Stomach (tissue), 9 donors: Measurements from ENCODE around the gene MAN1B1. TPM values are rescaled to one million over a fixed set of nuclear protein-coding genes. Genes with fewer than 3 reads are reported as not detected.

Source experiments
- DNase-seq, 2 donors: peaks; one replicate each; pipeline versions ENCODE4 v3.0.0 to v3.0.0-alpha.2; 2013 to 2019
- H3K27ac ChIP-seq, 5 donors: fragments of 200-600 bp in 4 of 5; sonication (generic) in 4 of 5; one replicate each; pipeline ENCODE4 v1.5.1; 2013 to 2019; ENCODE audit warnings: mild to moderate bottlenecking in 1 of 5, moderate library complexity in 1 of 5
- H3K27me3 ChIP-seq, 3 donors: fragments of 200-600 bp; sonication (generic); one replicate each; pipeline ENCODE4 v1.5.1; 2017 to 2019; ENCODE audit warnings: mixed run types in 1 of 3
- H3K36me3 ChIP-seq, 4 donors: fragments of 200-600 bp; sonication (generic); 1 replicate in 3 of 4; 2 replicates in 1 of 4; pipeline ENCODE4 v1.5.1; 2016 to 2019
- H3K4me1 ChIP-seq, 4 donors: fragments of 200-600 bp; sonication (generic); one replicate each; pipeline ENCODE4 v1.5.1; 2016 to 2019
- H3K4me3 ChIP-seq, 4 donors: fragments of 200-600 bp; sonication (generic) in 3 of 4; one replicate each; pipeline ENCODE4 v1.5.1; 2016 to 2019; ENCODE audit warnings: mild to moderate bottlenecking in 1 of 4
- H3K9me3 ChIP-seq, 4 donors: fragments of 200-600 bp; sonication (generic); one replicate each; pipeline ENCODE4 v1.5.1; 2016 to 2019
- EP300 ChIP-seq: sonication (generic); formaldehyde crosslinking; IDR thresholded peaks from one replicate; pipeline ENCODE4 v1.6.1; 2017; ENCODE audit warnings: antibody characterized with exemption
- POLR2A ChIP-seq, 4 donors: fragments of 450-650 bp; IDR thresholded peaks; one replicate each; pipeline ENCODE4 v1.6.1; 2016; ENCODE audit warnings: antibody characterized with exemption in 4 of 4, control low read depth in 2 of 4, mild to moderate bottlenecking in 1 of 4, moderate library complexity in 1 of 4
- POLR2AphosphoS5 ChIP-seq, 3 donors: sonication (generic); formaldehyde crosslinking; IDR thresholded peaks; one replicate each; pipeline ENCODE4 v1.6.1; 2016; ENCODE audit warnings: antibody characterized with exemption in 3 of 3
- WGBS, 5 donors: extraction: QIAGEN DNeasy Blood & Tissue Kit in 3 of 5; methylation state at CpG; one replicate each; pipeline versions ENCODE4 v1.1.5 to v1.1.7; 2013 to 2018; 5-methylcytosine and 5-hydroxymethylcytosine counted together
- intact Hi-C: fragments of 100-400 bp; cut with DNase I; formaldehyde crosslinking; loops from one replicate; pipeline ENCODE4 v1.15.1; 2023; ENCODE audit warnings: low total_unique reads
- polyA plus RNA-seq, 3 donors: library from polyadenylated mRNA; stranded (reverse); fragments of 200-250 nt; gene quantifications; one replicate each; pipeline ENCODE4 v1.2.3, GENCODE V29; 2013
- total RNA-seq, 5 donors: library from RNA; depleted of rRNA; stranded (reverse); fragments of >200 nt; gene quantifications; one replicate each; pipeline versions ENCODE4 v1.1.0 to v1.2.3, GENCODE V29; 2014 to 2016
- TF ChIP-seq, protein P1 (sequence below), 7 experiments: fragments of 450-650 bp in 4 of 7; fragments of 200-600 bp in 3 of 7; sonication (generic) in 3 of 7; IDR thresholded peaks; one replicate each; pipeline ENCODE4 v1.5.1; 2016 to 2019; ENCODE audit warnings: antibody characterized with exemption in 7 of 7, control low read depth in 2 of 7, mild to moderate bottlenecking in 1 of 7
- donor health status: healthy with polysubstance abuse.
- donor health status: Bipolar disorder and iron deficiency.
- donor health status: healthy.

Gene MAN1B1
- total and polyA plus RNA-seq, 8 donors: 4.7 to 167 (median 39.8) TPM

DNA sequence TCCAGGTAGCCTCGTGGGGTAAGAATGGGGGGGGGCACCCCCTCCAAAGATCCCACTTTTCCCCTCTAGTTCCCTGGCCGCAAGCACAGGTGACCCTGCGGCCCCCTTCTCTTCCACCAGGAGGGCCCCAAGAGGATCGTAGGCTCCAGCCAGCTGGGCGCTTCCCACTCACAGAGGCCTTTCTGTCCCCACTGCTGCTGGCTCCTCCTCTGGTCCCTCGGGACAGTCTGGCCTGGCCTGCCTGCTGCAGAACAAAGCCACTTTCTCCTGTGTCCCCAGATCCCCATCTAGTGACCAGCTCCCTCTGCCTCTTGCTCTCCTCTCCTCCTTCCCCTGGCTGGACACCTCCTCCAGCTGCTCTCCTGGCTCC, 15.9 kb upstream of the MAN1B1 start:
- DNase-seq: no peak
- TF ChIP-seq POLR2AphosphoS5 (IDR thresholded peaks at IDR 0.05): no peak
- no peak for TF ChIP-seq POLR2A (IDR thresholded peaks at IDR 0.05)
- TF ChIP-seq EP300: no peak
- TF ChIP-seq, protein P1, sequence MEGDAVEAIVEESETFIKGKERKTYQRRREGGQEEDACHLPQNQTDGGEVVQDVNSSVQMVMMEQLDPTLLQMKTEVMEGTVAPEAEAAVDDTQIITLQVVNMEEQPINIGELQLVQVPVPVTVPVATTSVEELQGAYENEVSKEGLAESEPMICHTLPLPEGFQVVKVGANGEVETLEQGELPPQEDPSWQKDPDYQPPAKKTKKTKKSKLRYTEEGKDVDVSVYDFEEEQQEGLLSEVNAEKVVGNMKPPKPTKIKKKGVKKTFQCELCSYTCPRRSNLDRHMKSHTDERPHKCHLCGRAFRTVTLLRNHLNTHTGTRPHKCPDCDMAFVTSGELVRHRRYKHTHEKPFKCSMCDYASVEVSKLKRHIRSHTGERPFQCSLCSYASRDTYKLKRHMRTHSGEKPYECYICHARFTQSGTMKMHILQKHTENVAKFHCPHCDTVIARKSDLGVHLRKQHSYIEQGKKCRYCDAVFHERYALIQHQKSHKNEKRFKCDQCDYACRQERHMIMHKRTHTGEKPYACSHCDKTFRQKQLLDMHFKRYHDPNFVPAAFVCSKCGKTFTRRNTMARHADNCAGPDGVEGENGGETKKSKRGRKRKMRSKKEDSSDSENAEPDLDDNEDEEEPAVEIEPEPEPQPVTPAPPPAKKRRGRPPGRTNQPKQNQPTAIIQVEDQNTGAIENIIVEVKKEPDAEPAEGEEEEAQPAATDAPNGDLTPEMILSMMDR (IDR thresholded peaks at IDR 0.05): no peak
- intact Hi-C loops: no loop called here
- peak overlapping the region; percentile 46 to 53 (median 48) for H3K4me3 ChIP-seq
- H3K27me3 ChIP-seq: peaks cover 0 to 25% (median 11%) of the 10 kb centered on the region in 3 donors
- H3K4me1 ChIP-seq: peaks cover 21 to 54% (median 30%) of the 10 kb centered on the region in 4 donors
- peak overlapping the region; percentile 79 to 84 (median 82) for H3K27ac ChIP-seq
- H3K36me3 ChIP-seq: no peaks in the 10 kb centered on the region
- 11 to 28% (median 13%) methylated on average over 4 to 6 of the region's 6 CpGs for WGBS, 5 donors
- no peaks in the 10 kb centered on the region for H3K9me3 ChIP-seq

DNA sequence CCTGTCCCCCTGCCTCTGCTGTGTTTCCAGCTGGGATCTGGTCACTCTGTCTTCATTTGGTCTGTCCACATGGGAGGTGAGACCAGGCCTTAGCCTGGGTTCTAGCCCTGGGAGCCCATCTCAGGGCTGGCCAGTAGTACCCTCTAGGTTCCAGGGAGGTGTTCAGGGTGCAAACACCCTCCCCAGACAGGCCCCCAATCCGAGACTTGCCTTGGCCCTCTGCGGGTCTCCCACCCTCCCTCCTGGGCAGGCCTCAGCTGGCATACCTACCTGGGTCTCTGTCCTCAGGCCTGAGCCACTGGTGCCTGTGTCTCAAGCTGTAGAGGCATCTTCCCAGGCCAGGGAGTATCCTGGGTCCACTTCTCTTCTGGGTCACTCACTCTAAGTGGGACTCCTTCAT, 15.5 kb upstream of the MAN1B1 start:
- no peaks in the 10 kb centered on the region for H3K36me3 ChIP-seq
- H3K4me3 ChIP-seq: peak overlapping the region in 3 of 4 donors; percentile 46 to 53 (median 48)
- intact Hi-C loops: no loop called here
- H3K4me1 ChIP-seq: peaks cover 21 to 51% (median 28%) of the 10 kb centered on the region in 4 donors
- WGBS, 5 donors: 64 to 89% (median 75%) methylated on average over 1 to 2 of the region's 2 CpGs
- DNase-seq: no peak
- no peaks in the 10 kb centered on the region for H3K9me3 ChIP-seq
- TF ChIP-seq POLR2AphosphoS5 (IDR thresholded peaks at IDR 0.05) (no peak), EP300 (no peak)
- H3K27ac ChIP-seq: peak overlapping the region; percentile 79 to 84 (median 82)
- H3K27me3 ChIP-seq: peaks cover 0 to 28% (median 11%) of the 10 kb centered on the region in 3 donors

DNA sequence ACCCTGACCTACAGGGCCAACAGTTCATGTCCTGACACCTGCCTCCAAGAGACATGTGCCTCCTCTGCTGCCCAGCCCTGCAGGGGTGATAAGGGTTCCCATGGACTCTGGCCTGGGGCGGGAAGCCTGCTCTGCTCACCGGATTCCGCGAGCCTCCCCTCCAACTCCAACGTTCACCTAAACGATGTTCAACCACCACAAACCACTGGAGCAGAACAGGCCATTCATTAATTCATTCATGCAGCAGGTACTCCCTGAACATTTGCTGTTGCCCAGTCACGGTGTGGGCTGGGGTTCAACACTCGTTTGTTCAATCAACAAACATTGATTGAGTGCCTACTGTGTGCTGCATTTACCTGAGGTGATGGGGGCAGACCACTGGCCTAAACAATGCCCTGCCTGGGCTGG, 12.8 kb upstream of the MAN1B1 start:
- no peaks in the 10 kb centered on the region for H3K9me3 ChIP-seq
- DNase-seq: peak in 1 of 2 donors; percentile 31
- intact Hi-C loops: no loop called here
- peaks cover 35 to 53% (median 42%) of the 10 kb centered on the region in 4 donors for H3K4me1 ChIP-seq
- H3K36me3 ChIP-seq: peaks cover 0 to 5% (median 3%) of the 10 kb centered on the region in 4 donors
- H3K27me3 ChIP-seq: peaks cover 0 to 40% (median 8%) of the 10 kb centered on the region in 3 donors
- WGBS, 5 donors: 72 to 81% (median 78%) methylated on average over 8 of the region's 8 CpGs
- TF ChIP-seq EP300 (no peak), POLR2A (IDR thresholded peaks at IDR 0.05) (no peak), POLR2AphosphoS5 (IDR thresholded peaks at IDR 0.05) (no peak)
- TF ChIP-seq, protein P1 (IDR thresholded peaks at IDR 0.05): no peak
- no peak overlapping the region for H3K27ac ChIP-seq
- H3K4me3 ChIP-seq: no peak overlapping the region

DNA sequence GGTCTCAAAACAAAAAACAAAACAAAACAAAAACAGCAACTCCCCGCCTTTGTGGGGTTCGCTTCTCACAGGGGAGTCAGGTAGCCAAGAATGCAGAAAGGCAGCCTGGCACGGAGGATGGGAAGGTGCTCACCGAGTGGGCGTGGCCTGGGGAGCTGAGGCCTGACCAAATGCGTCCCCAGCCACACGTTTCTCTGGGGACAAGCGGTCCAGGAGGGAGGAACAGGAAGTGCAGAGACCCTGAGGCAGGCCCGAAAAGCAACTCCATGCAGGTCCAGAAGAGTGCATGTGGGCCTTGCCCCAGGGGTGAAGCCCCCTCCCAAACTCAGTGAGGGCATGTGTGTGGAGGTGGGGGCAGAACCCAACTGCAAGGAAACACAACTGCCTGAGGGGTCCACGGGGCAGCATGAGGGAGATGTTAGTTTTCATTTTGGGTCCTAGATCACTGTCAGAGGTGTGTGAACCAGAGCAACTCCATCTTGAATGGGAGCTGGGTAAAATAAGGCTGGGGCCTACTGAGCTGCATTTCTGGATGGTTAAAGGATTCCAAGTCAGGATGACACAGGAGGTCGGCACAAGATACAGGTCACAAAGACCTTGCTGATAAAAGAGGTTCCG, 12.0 kb upstream of the MAN1B1 start:
- Histone ChIP-seq H3K9me3 (no peaks in the 10 kb centered on the region), H3K4me1 (peaks cover 34 to 53% (median 42%) of the 10 kb centered on the region in 4 donors), H3K27ac (no peak overlapping the region), H3K4me3 (no peak overlapping the region), H3K36me3 (peaks cover 2 to 13% (median 11%) of the 10 kb centered on the region in 4 donors), H3K27me3 (peaks cover 0 to 36% (median under 1%) of the 10 kb centered on the region in 3 donors)
- intact Hi-C loops: no loop called here
- 55 to 79% (median 70%) methylated on average over 12 of the region's 12 CpGs for WGBS, 5 donors
- no peak for TF ChIP-seq EP300
- peak in 1 of 2 donors; percentile 12 for DNase-seq

DNA sequence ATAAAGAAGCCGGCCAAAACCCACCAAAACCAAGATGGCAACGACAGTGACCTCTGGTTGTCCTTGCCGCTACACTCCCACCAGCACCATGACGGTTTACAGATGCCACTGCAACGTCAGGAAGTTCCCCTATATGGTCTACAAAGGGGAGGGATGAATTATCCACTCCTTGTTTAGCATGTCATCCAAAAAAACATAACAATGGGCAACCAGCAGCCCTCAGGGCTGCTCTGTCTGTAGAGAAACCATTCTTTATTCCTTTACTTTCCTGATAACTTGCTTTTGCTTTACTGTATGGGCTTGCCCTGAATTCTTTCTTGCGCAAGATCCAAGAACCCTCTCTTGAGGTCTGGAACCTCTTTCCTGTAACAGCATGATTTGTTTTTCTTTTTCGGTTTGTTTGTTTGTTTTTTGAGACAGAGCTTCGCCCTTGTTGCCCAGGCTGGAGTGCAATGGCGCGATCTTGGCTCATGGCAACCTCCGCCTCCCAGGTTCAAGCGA, 11.5 kb upstream of the MAN1B1 start:
- Histone ChIP-seq H3K27ac (no peak overlapping the region), H3K9me3 (no peaks in the 10 kb centered on the region), H3K27me3 (peaks cover 0 to 31% (median 0%) of the 10 kb centered on the region in 3 donors), H3K36me3 (peaks cover 7 to 19% (median 17%) of the 10 kb centered on the region in 4 donors), H3K4me3 (no peak overlapping the region), H3K4me1 (peaks cover 29 to 49% (median 44%) of the 10 kb centered on the region in 4 donors)
- WGBS, 5 donors: 81 to 90% (median 85%) methylated on average over 12 of the region's 12 CpGs
- intact Hi-C loops: no loop called here
- DNase-seq: peak in 1 of 2 donors; percentile 1
- TF ChIP-seq, protein P1 (IDR thresholded peaks at IDR 0.05): no peak
